HFF-Myc (cell line): ENCODE data around the gene BORA.

Experiments used
- DNase-seq: peaks from one replicate; pipeline ENCODE4 v3.0.0-alpha.2; 2011; ENCODE audit warnings: low read depth; ENCODE audit errors: extremely low read depth
- H3K4me3 ChIP-seq: replicated peaks from 2 replicates; pipeline ENCODE4 v1.5.1; 2011; ENCODE audit warnings: low read depth, mild to moderate bottlenecking, control low read depth, low read length
- CTCF ChIP-seq: IDR thresholded peaks from 2 replicates; pipeline ENCODE4 v1.5.1; 2012; ENCODE audit warnings: mild to moderate bottlenecking, low read depth, low read length, control low read depth; ENCODE audit errors: missing control alignments

Gene BORA

GRCh38 chr13:72727417-72728289, at the start of gene BORA, which contains the start of gene MZT1:
Gene BORA (plus strand): TSS chr13:72727923. CDS start chr13:72728941, 1,018 bp downstream.
Gene MZT1 (minus strand): TSS chr13:72727629. CDS start chr13:72727602, 27 bp downstream.
- TF ChIP-seq CTCF: no peak

GRCh38 chr13:72678312-72678711, 49.4 kb upstream of the BORA start:
- no peak for DNase-seq
- TF ChIP-seq CTCF: no peak
- H3K4me3 ChIP-seq: no peak overlapping the region

More at GRCh38 chr13:72727417-72728289, at the start of gene BORA, which contains the start of gene MZT1:
- peak; percentile 92 for DNase-seq
- H3K4me3 ChIP-seq: peak within 1 kb of the TSS; percentile 95

GRCh38 chr13:72680353-72680752, 47.4 kb upstream of the BORA start:
- no peak for DNase-seq
- H3K4me3 ChIP-seq: no peak overlapping the region
- TF ChIP-seq CTCF: no peak

GRCh38 chr13:72686766-72687165, 41.0 kb upstream of the BORA start:
- no peak for TF ChIP-seq CTCF
- DNase-seq: no peak

GRCh38 chr13:72689181-72689696, 38.5 kb upstream of the BORA start:
- DNase-seq: no peak
- TF ChIP-seq CTCF: no peak
- no peak overlapping the region for H3K4me3 ChIP-seq

More at GRCh38 chr13:72686766-72687165, 41.0 kb upstream of the BORA start:
- H3K4me3 ChIP-seq: no peak overlapping the region

GRCh38 chr13:72692884-72693514, 34.7 kb upstream of the BORA start:
- TF ChIP-seq CTCF: no peak
- no peak for DNase-seq
- no peak overlapping the region for H3K4me3 ChIP-seq
